HepG2 (cell line): ENCODE data around the gene OAF. TPM values are rescaled to one million over a fixed set of nuclear protein-coding genes. Genes with fewer than 3 reads are reported as not detected.

ENCODE experiments used
- ERF ChIP-seq: IDR thresholded peaks from 2 replicates; pipeline ENCODE4 v1.6.1; 2018; ENCODE audit warnings: missing biosample characterization, missing genetic modification reagents
- FOXP4 ChIP-seq: sonication (generic); formaldehyde crosslinking; IDR thresholded peaks from 2 replicates; pipeline ENCODE4 v1.4.0; 2020; ENCODE audit warnings: missing genetic modification reagents
- GABPB1 ChIP-seq: IDR thresholded peaks from 2 replicates; pipeline ENCODE4 v1.6.1; 2016; ENCODE audit warnings: mild to moderate bottlenecking, missing genetic modification reagents, moderate library complexity, missing compliant biosample characterization
- IKZF4 ChIP-seq: sonication (generic); formaldehyde crosslinking; IDR thresholded peaks from 2 replicates; pipeline ENCODE4 v1.5.1; 2020; ENCODE audit warnings: borderline replicate concordance, mild to moderate bottlenecking, low read depth, missing genetic modification reagents; ENCODE audit errors: not compliant biosample characterization
- MAZ ChIP-seq, 2 experiments: sonication (generic) in 1 of 2; formaldehyde crosslinking in 1 of 2; IDR thresholded peaks; 2 replicates each; pipeline versions ENCODE4 v1.5.0 to v1.6.1; 2012 to 2020; ENCODE audit warnings: low read depth in 2 of 2, mild to moderate bottlenecking in 2 of 2, borderline replicate concordance in 1 of 2, improper control_type of control experiment in 1 of 2, low read length in 1 of 2, missing genetic modification reagents in 1 of 2, moderate library complexity in 1 of 2
- POLR2AphosphoS5 ChIP-seq: IDR thresholded peaks from 2 replicates; pipeline ENCODE4 v1.6.1; 2012; ENCODE audit warnings: low read depth, low read length
- RAD21 ChIP-seq: fragments of 450-650 bp; formaldehyde crosslinking; IDR thresholded peaks from 2 replicates; pipeline ENCODE4 v1.5.0; 2020; ENCODE audit warnings: mild to moderate bottlenecking
- RARG ChIP-seq: sonication (generic); formaldehyde crosslinking; IDR thresholded peaks from 2 replicates; pipeline ENCODE4 v1.4.0; 2020; ENCODE audit warnings: low read depth, mild to moderate bottlenecking, missing genetic modification reagents
- SMAD1 ChIP-seq: sonication (generic); formaldehyde crosslinking; IDR thresholded peaks from 2 replicates; pipeline ENCODE4 v1.4.0; 2020; ENCODE audit warnings: missing genetic modification reagents, low read depth, mild to moderate bottlenecking, borderline replicate concordance
- SMAD9 ChIP-seq: sonication (generic); formaldehyde crosslinking; IDR thresholded peaks from 2 replicates; pipeline ENCODE4 v1.5.1; 2020; ENCODE audit warnings: mild to moderate bottlenecking, missing genetic modification reagents
- SRY ChIP-seq: sonication (generic); formaldehyde crosslinking; IDR thresholded peaks from 2 replicates; pipeline ENCODE4 v1.8.0; 2022; ENCODE audit warnings: mild to moderate bottlenecking, missing genetic modification reagents
- TP53 ChIP-seq: sonication (generic); formaldehyde crosslinking; conservative IDR thresholded peaks from 2 replicates; pipeline ENCODE4 v1.4.0; 2020; ENCODE audit warnings: missing genetic modification reagents
- ZMYM3 ChIP-seq: sonication (generic); formaldehyde crosslinking; IDR thresholded peaks from 2 replicates; pipeline ENCODE4 v1.5.1; 2020; ENCODE audit warnings: mild to moderate bottlenecking, missing genetic modification reagents
- ZNF430 ChIP-seq: sonication (generic); formaldehyde crosslinking; IDR thresholded peaks from 2 replicates; pipeline ENCODE4 v1.9.0; 2021; ENCODE audit warnings: mild to moderate bottlenecking, missing genetic modification reagents
- ZNF607 ChIP-seq: sonication (generic); formaldehyde crosslinking; IDR thresholded peaks from 2 replicates; pipeline ENCODE4 v1.5.1; 2020; ENCODE audit warnings: missing genetic modification reagents, mild to moderate bottlenecking, borderline replicate concordance
- ZNF777 ChIP-seq: sonication (generic); formaldehyde crosslinking; IDR thresholded peaks from 2 replicates; pipeline ENCODE4 v1.4.0; 2020; ENCODE audit warnings: missing genetic modification reagents
- ZNF788 ChIP-seq: sonication (generic); formaldehyde crosslinking; IDR thresholded peaks from 2 replicates; pipeline ENCODE4 v1.5.0; 2020; ENCODE audit warnings: mild to moderate bottlenecking, missing genetic modification reagents, borderline replicate concordance
- ZSCAN21 ChIP-seq: sonication (generic); formaldehyde crosslinking; IDR thresholded peaks from 2 replicates; pipeline ENCODE4 v1.8.0; 2022; ENCODE audit warnings: mild to moderate bottlenecking, missing genetic modification reagents, moderate library complexity, borderline replicate concordance
- polyA plus RNA-seq, 8 experiments: library from polyadenylated mRNA; depleted of rRNA in 3 of 8; stranded (reverse) in 7 of 8; unstranded in 1 of 8; fragments of >200 nt; fragmentation: Illumina TruSeq in 4 of 8; extraction: Trizol in 4 of 8; gene quantifications; 2 replicates each; pipeline versions ENCODE4 v1.2.1 to v1.2.3, GENCODE V29; 2011 to 2016; ENCODE audit warnings: low read depth in 4 of 8, missing spikeins in 1 of 8, mixed read lengths in 1 of 8; ENCODE audit not compliant: insufficient read depth in 1 of 8
- total RNA-seq, 5 experiments: library from RNA; depleted of rRNA; stranded (reverse); fragments of >200 nt; fragmentation: Illumina TruSeq; extraction: Trizol; gene quantifications; 2 replicates each; pipeline ENCODE4 v1.2.3, GENCODE V29; 2016; ENCODE audit warnings: low read depth in 1 of 5
- TF ChIP-seq, protein P1 (sequence below): sonication (generic); formaldehyde crosslinking; IDR thresholded peaks from 2 replicates; pipeline ENCODE4 v1.4.0; 2020; ENCODE audit warnings: missing genetic modification reagents

Gene OAF
- total and polyA plus RNA-seq, 2 of the 13 experiments (the other 11 are each of a cell fraction or from before 2014, with no cell fraction given) = 63.7 to 94.6 TPM

DNA sequence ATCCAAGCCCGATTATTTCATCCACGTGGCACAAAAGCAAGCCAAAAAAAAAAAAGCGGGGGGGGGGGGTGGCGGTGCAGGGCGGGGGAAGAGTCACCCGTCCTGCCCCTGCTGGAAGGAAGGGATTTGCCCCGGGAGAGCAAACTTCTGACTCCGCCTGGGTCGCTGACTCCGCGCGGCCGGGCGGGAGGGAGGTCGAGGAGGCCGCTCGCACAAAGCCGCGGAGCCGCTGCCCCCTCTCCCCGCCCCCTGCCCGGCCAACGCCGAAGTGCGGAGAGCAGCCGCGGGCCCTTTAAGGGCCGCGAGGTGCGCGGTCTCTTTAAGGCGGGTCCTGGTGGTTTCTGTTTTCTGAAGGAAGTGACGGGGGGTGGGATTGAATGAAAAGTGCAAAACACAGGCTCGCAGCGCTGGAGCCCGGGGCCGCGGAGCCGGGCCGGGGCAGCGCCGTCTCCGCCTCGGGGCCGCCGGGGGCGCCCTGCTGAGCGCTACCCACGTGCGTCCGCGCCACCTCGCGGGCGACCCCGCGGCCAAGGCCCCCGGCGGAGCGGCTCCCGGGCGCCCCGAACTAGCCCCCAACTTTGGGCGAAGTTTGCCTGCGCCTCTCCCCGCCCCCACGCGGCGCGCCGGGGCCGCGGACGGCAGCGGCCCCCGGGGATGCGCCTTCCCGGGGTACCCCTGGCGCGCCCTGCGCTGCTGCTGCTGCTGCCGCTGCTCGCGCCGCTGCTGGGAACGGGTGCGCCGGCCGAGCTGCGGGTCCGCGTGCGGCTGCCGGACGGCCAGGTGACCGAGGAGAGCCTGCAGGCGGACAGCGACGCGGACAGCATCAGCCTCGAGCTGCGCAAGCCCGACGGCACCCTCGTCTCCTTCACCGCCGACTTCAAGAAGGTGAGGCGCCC lies at the start of gene OAF (continued):
- TF ChIP-seq RARG (CRISPR knock-in tag) (no peak), GABPB1 (CRISPR knock-in tag) (peak; percentile 75), TP53 (CRISPR knock-in tag) (no peak), FOXP4 (CRISPR knock-in tag) (peak; percentile 21; the same call in 1 of the 2 replicates), IKZF4 (CRISPR knock-in tag) (peak; percentile 18), ZNF788 (0 out of 2 replicates have a peak, but pooled peaks have one; percentile 20), POLR2AphosphoS5 (peak; percentile 54), RAD21 (CRISPR knock-in tag) (peak; percentile 80), ZNF430 (CRISPR knock-in tag) (peak; percentile 61; the same call in 1 of the 2 replicates), SRY (0 out of 2 replicates have a peak, but pooled peaks have one; percentile 8), SMAD9 (CRISPR knock-in tag) (no peak), MAZ (IDR thresholded peaks at IDR 0.05; ENCODE audit: borderline replicate concordance, low read depth, low read length) (peak; percentile 72; the same call in 1 of the 2 replicates), MAZ (CRISPR knock-in tag; IDR thresholded peaks at IDR 0.05; ENCODE audit: low read depth) (peak; percentile 27; the same call in 1 of the 2 replicates), ZMYM3 (CRISPR knock-in tag) (peak; percentile 17; the same call in 1 of the 2 replicates), ZNF777 (CRISPR knock-in tag) (peak; percentile 77), ERF (CRISPR knock-in tag) (peak; percentile 18; the same call in 1 of the 2 replicates), ZSCAN21 (peak; percentile 17; the same call in 1 of the 2 replicates), ZNF607 (CRISPR knock-in tag) (peak; percentile 15; the same call in 1 of the 2 replicates), SMAD1 (no peak)
- TF ChIP-seq, protein P1, sequence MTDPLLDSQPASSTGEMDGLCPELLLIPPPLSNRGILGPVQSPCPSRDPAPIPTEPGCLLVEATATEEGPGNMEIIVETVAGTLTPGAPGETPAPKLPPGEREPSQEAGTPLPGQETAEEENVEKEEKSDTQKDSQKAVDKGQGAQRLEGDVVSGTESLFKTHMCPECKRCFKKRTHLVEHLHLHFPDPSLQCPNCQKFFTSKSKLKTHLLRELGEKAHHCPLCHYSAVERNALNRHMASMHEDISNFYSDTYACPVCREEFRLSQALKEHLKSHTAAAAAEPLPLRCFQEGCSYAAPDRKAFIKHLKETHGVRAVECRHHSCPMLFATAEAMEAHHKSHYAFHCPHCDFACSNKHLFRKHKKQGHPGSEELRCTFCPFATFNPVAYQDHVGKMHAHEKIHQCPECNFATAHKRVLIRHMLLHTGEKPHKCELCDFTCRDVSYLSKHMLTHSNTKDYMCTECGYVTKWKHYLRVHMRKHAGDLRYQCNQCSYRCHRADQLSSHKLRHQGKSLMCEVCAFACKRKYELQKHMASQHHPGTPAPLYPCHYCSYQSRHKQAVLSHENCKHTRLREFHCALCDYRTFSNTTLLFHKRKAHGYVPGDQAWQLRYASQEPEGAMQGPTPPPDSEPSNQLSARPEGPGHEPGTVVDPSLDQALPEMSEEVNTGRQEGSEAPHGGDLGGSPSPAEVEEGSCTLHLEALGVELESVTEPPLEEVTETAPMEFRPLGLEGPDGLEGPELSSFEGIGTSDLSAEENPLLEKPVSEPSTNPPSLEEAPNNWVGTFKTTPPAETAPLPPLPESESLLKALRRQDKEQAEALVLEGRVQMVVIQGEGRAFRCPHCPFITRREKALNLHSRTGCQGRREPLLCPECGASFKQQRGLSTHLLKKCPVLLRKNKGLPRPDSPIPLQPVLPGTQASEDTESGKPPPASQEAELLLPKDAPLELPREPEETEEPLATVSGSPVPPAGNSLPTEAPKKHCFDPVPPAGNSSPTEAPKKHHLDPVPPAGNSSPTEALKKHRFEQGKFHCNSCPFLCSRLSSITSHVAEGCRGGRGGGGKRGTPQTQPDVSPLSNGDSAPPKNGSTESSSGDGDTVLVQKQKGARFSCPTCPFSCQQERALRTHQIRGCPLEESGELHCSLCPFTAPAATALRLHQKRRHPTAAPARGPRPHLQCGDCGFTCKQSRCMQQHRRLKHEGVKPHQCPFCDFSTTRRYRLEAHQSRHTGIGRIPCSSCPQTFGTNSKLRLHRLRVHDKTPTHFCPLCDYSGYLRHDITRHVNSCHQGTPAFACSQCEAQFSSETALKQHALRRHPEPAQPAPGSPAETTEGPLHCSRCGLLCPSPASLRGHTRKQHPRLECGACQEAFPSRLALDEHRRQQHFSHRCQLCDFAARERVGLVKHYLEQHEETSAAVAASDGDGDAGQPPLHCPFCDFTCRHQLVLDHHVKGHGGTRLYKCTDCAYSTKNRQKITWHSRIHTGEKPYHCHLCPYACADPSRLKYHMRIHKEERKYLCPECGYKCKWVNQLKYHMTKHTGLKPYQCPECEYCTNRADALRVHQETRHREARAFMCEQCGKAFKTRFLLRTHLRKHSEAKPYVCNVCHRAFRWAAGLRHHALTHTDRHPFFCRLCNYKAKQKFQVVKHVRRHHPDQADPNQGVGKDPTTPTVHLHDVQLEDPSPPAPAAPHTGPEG = peak; percentile 42; the same call in 1 of the 2 replicates
